HepG2 (cell line): ENCODE measurements around the gene GRID1. TPM values are rescaled to one million over a fixed set of nuclear protein-coding genes. Genes with fewer than 3 reads are reported as not detected.
A peak's percentile ranks its signal among the peaks of the same experiment; 100 is the strongest.

Experiments used
- CHCHD3 ChIP-seq: sonication (generic); formaldehyde crosslinking; IDR thresholded peaks from 2 replicates; pipeline ENCODE4 v1.8.0; 2022; ENCODE audit warnings: mild to moderate bottlenecking, missing genetic modification reagents, moderate library complexity
- EP300 ChIP-seq, 3 experiments: sonication (generic) in 1 of 3; formaldehyde crosslinking in 1 of 3; IDR thresholded peaks; 2 replicates each; pipeline versions ENCODE4 v1.5.1 to v1.6.1; 2011 to 2020; ENCODE audit warnings: low read depth in 2 of 3, low read length in 2 of 3, borderline replicate concordance in 1 of 3, improper control_type of control experiment in 1 of 3, mild to moderate bottlenecking in 1 of 3, missing genetic modification reagents in 1 of 3, moderate library complexity in 1 of 3
- MBD4 ChIP-seq: IDR thresholded peaks from 2 replicates; pipeline ENCODE4 v1.6.1; 2012; ENCODE audit warnings: low read length, inconsistent platforms, borderline replicate concordance
- MED13 ChIP-seq: sonication (generic); formaldehyde crosslinking; IDR thresholded peaks from 2 replicates; pipeline ENCODE4 v1.5.0; 2020; ENCODE audit warnings: missing genetic modification reagents
- MTF2 ChIP-seq: sonication (generic); formaldehyde crosslinking; IDR thresholded peaks from 2 replicates; pipeline ENCODE4 v1.5.0; 2020; ENCODE audit warnings: missing genetic modification reagents, borderline replicate concordance
- RARA ChIP-seq: IDR thresholded peaks from 2 replicates; pipeline ENCODE4 v1.6.1; 2016; ENCODE audit warnings: missing genetic modification reagents, missing compliant biosample characterization
- SKI ChIP-seq: fragments of 450-650 bp; IDR thresholded peaks from one replicate; pipeline ENCODE4 v1.6.1; 2018; ENCODE audit warnings: mild to moderate bottlenecking; ENCODE audit not compliant: partially characterized antibody
- ZBTB3 ChIP-seq: sonication (generic); formaldehyde crosslinking; IDR thresholded peaks from 2 replicates; pipeline ENCODE4 v1.4.0; 2020; ENCODE audit warnings: low read depth, mild to moderate bottlenecking, moderate library complexity, missing genetic modification reagents, borderline replicate concordance
- ZFP36 ChIP-seq: fragments of 150-350 bp; IDR thresholded peaks from 2 replicates; pipeline ENCODE4 v1.6.1; 2018; ENCODE audit warnings: borderline replicate concordance, low read length, low read depth; ENCODE audit not compliant: partially characterized antibody
- ZNF207 ChIP-seq: fragments of 450-650 bp; IDR thresholded peaks from 2 replicates; pipeline ENCODE4 v1.6.1; 2016; ENCODE audit warnings: antibody characterized with exemption, borderline replicate concordance
- ZNF24 ChIP-seq: fragments of 450-650 bp; IDR thresholded peaks from 2 replicates; pipeline ENCODE4 v1.6.1; 2017; ENCODE audit warnings: antibody characterized with exemption, mild to moderate bottlenecking
- ZNF251 ChIP-seq: sonication (generic); formaldehyde crosslinking; IDR thresholded peaks from 2 replicates; pipeline ENCODE4 v1.9.0; 2021; ENCODE audit warnings: mild to moderate bottlenecking, missing genetic modification reagents
- ZNF670 ChIP-seq: sonication (generic); formaldehyde crosslinking; IDR thresholded peaks from 2 replicates; pipeline ENCODE4 v1.8.0; 2022; ENCODE audit warnings: mild to moderate bottlenecking, missing genetic modification reagents, borderline replicate concordance
- ZZZ3 ChIP-seq: sonication (generic); formaldehyde crosslinking; IDR thresholded peaks from 2 replicates; pipeline ENCODE4 v1.4.0; 2020; ENCODE audit warnings: missing genetic modification reagents, mild to moderate bottlenecking, borderline replicate concordance
- polyA plus RNA-seq, 8 experiments: library from polyadenylated mRNA; depleted of rRNA in 3 of 8; stranded (reverse) in 7 of 8; unstranded in 1 of 8; fragments of >200 nt; fragmentation: Illumina TruSeq in 4 of 8; extraction: Trizol in 4 of 8; gene quantifications; 2 replicates each; pipeline versions ENCODE4 v1.2.1 to v1.2.3, GENCODE V29; 2011 to 2016; ENCODE audit warnings: low read depth in 4 of 8, missing spikeins in 1 of 8, mixed read lengths in 1 of 8; ENCODE audit not compliant: insufficient read depth in 1 of 8
- total RNA-seq, 5 experiments: library from RNA; depleted of rRNA; stranded (reverse); fragments of >200 nt; fragmentation: Illumina TruSeq; extraction: Trizol; gene quantifications; 2 replicates each; pipeline ENCODE4 v1.2.3, GENCODE V29; 2016; ENCODE audit warnings: low read depth in 1 of 5
- TF ChIP-seq, protein P1 (sequence below): sonication (generic); formaldehyde crosslinking; IDR thresholded peaks from 2 replicates; pipeline ENCODE4 v1.8.0; 2022; ENCODE audit warnings: mild to moderate bottlenecking, missing genetic modification reagents; ENCODE audit not compliant: insufficient replicate concordance
- TF ChIP-seq, protein P2 (sequence below): sonication (generic); formaldehyde crosslinking; IDR thresholded peaks from 2 replicates; pipeline ENCODE4 v1.5.1; 2020; ENCODE audit warnings: missing genetic modification reagents, mild to moderate bottlenecking, borderline replicate concordance
- TF ChIP-seq, protein P3 (sequence below): sonication (generic); formaldehyde crosslinking; IDR thresholded peaks from 2 replicates; pipeline ENCODE4 v1.9.0; 2021; ENCODE audit warnings: missing genetic modification reagents, mild to moderate bottlenecking, borderline replicate concordance
- TF ChIP-seq, protein P4 (sequence below): sonication (generic); formaldehyde crosslinking; IDR thresholded peaks from 2 replicates; pipeline ENCODE4 v1.8.1; 2023; ENCODE audit warnings: mild to moderate bottlenecking, moderate library complexity, missing genetic modification reagents
- TF ChIP-seq, protein P5 (sequence below): sonication (generic); formaldehyde crosslinking; IDR thresholded peaks from 2 replicates; pipeline ENCODE4 v1.8.1; 2023; ENCODE audit warnings: missing genetic modification reagents, inconsistent platforms, borderline replicate concordance
- TF ChIP-seq, protein P6 (sequence below): sonication (generic); formaldehyde crosslinking; IDR thresholded peaks from 2 replicates; pipeline ENCODE4 v1.8.0; 2022; ENCODE audit warnings: mild to moderate bottlenecking, missing genetic modification reagents, borderline replicate concordance

The GRID1 gene
- total and polyA plus RNA-seq, 2 of the 13 experiments (the other 11 are each of a cell fraction or from before 2014, with no cell fraction given) = 0.05 TPM; not detected in 1

DNA sequence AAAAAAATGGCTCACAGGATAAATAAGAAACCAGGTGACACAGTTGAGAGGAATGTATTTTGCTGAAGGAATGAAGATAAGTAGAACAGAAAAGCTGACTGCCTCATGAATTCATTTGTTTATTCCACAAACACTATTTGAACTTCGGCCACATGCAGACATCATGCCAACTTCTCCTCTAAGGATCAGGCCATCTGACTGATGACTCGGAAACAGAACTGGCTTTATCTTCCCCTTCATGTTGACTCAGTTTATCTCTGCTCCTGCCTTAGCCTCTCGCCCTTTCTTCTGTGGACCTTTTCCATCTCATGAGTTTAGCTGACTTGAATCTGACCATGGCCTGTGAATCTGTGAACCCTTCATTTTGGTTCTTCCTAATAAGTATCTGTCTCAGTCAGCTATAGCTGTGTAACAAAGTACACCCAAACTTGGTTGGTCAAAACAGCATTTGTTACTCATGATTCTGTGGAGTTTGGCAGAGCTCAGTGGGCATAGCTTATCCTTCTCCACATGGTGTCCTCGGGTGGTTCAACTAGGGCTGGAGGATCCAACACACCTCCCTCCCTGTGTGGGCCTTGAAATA lies 44.0 kb upstream of the GRID1 start (continued):
- TF ChIP-seq, protein P1, sequence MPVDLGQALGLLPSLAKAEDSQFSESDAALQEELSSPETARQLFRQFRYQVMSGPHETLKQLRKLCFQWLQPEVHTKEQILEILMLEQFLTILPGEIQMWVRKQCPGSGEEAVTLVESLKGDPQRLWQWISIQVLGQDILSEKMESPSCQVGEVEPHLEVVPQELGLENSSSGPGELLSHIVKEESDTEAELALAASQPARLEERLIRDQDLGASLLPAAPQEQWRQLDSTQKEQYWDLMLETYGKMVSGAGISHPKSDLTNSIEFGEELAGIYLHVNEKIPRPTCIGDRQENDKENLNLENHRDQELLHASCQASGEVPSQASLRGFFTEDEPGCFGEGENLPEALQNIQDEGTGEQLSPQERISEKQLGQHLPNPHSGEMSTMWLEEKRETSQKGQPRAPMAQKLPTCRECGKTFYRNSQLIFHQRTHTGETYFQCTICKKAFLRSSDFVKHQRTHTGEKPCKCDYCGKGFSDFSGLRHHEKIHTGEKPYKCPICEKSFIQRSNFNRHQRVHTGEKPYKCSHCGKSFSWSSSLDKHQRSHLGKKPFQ (CRISPR knock-in tag) = no peak
- TF ChIP-seq MBD4 = no peak
- peak; percentile 29 for TF ChIP-seq SKI
- TF ChIP-seq ZNF24 = no peak; the same call in 1 of the 2 replicates
- TF ChIP-seq CHCHD3 (CRISPR knock-in tag) = no peak
- no peak for TF ChIP-seq ZFP36
- TF ChIP-seq, protein P2, sequence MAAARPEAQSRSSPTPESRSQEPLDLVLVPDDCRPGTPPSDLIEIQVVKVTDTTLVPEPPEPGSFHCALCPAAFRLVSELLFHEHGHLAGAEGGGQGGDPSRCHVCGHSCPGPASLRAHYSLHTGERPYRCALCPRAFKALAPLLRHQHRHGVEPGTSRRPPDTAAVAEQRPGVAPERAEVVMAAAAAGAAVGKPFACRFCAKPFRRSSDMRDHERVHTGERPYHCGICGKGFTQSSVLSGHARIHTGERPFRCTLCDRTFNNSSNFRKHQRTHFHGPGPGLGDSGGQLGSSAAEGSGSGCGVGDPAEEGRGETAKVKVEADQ (CRISPR knock-in tag) = 0 out of 2 replicates have a peak, but pooled peaks have one; percentile 27
- TF ChIP-seq ZBTB3 = no peak
- TF ChIP-seq ZNF207 = no peak
- TF ChIP-seq RARA = peak; percentile 51; the same call in 1 of the 2 replicates
- TF ChIP-seq, protein P3, sequence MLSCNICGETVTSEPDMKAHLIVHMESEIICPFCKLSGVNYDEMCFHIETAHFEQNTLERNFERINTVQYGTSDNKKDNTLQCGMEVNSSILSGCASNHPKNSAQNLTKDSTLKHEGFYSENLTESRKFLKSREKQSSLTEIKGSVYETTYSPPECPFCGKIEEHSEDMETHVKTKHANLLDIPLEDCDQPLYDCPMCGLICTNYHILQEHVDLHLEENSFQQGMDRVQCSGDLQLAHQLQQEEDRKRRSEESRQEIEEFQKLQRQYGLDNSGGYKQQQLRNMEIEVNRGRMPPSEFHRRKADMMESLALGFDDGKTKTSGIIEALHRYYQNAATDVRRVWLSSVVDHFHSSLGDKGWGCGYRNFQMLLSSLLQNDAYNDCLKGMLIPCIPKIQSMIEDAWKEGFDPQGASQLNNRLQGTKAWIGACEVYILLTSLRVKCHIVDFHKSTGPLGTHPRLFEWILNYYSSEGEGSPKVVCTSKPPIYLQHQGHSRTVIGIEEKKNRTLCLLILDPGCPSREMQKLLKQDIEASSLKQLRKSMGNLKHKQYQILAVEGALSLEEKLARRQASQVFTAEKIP (CRISPR knock-in tag) = no peak
- no peak for TF ChIP-seq ZZZ3
- TF ChIP-seq, protein P4, sequence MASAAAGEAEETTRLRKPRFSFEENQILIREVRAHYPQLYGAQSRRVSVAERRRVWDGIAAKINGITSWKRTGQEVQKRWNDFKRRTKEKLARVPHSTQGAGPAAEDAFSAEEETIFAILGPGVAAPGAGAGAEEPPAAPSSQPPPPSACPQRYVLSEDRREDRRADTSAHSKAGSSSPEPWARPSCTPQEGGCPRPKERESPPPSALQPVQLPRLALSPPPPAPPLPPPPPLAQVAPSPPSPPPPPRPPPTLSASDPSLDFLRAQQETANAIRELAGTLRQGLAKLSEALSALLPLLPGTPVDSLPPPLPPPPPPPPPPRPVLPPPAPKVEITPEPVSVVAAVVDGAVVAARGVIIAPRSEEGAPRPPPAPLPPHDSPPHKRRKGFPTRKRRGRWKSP (CRISPR knock-in tag) = no peak
- TF ChIP-seq MED13 = no peak
- no peak for TF ChIP-seq ZNF251 (CRISPR knock-in tag)
- TF ChIP-seq MTF2 (CRISPR knock-in tag) = no peak
- no peak for TF ChIP-seq ZNF670 (CRISPR knock-in tag)
- peak in 1 of 2 experiments; percentile 67; a peak in 2 of 4 replicates for TF ChIP-seq EP300 (IDR thresholded peaks at IDR 0.05; ENCODE audit: low read depth in 2 of 2, low read length in 2 of 2)
- TF ChIP-seq EP300 (CRISPR knock-in tag; IDR thresholded peaks at IDR 0.05; ENCODE audit: borderline replicate concordance) = peak; percentile 13; the same call in 1 of the 2 replicates
- TF ChIP-seq, protein P5, sequence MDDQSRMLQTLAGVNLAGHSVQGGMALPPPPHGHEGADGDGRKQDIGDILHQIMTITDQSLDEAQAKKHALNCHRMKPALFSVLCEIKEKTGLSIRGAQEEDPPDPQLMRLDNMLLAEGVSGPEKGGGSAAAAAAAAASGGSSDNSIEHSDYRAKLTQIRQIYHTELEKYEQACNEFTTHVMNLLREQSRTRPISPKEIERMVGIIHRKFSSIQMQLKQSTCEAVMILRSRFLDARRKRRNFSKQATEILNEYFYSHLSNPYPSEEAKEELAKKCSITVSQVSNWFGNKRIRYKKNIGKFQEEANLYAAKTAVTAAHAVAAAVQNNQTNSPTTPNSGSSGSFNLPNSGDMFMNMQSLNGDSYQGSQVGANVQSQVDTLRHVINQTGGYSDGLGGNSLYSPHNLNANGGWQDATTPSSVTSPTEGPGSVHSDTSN = no peak
- TF ChIP-seq, protein P6, sequence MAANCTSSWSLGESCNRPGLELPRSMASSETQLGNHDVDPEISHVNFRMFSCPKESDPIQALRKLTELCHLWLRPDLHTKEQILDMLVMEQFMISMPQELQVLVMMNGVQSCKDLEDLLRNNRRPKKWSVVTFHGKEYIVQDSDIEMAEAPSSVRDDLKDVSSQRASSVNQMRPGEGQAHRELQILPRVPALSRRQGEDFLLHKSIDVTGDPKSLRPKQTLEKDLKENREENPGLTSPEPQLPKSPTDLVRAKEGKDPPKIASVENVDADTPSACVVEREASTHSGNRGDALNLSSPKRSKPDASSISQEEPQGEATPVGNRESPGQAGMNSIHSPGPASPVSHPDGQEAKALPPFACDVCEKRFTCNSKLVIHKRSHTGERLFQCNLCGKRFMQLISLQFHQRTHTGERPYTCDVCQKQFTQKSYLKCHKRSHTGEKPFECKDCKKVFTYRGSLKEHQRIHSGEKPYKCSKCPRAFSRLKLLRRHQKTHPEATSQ (CRISPR knock-in tag) = peak; percentile 27; the same call in 1 of the 2 replicates
